Raji (cell line): ENCODE measurements around the gene TOMM6.

Source experiments
- POLR2A ChIP-seq: IDR thresholded peaks from 2 replicates; pipeline ENCODE4 v1.6.1; 2011; ENCODE audit warnings: low read depth, low read length, control low read depth; ENCODE audit not compliant: insufficient read depth

Gene TOMM6

GRCh38 chr6:41787219-41787917 is at the start of gene TOMM6:
TSS of gene TOMM6 (plus strand) at chr6:41787694. CDS start at chr6:41787698, 4 bp downstream.
- peak; percentile 93 for TF ChIP-seq POLR2A

- no peak for TF ChIP-seq POLR2A
Measured at GRCh38 chr6:41739041-41739440, 48.5 kb upstream of the TOMM6 start.

- TF ChIP-seq POLR2A: no peak
Measured at GRCh38 chr6:41740366-41741162, 46.9 kb upstream of the TOMM6 start.

- no peak for TF ChIP-seq POLR2A
Measured at GRCh38 chr6:41741625-41742490, 45.6 kb upstream of the TOMM6 start.

- TF ChIP-seq POLR2A: no peak
Measured at GRCh38 chr6:41743406-41744235, 43.9 kb upstream of the TOMM6 start.

GRCh38 chr6:41744236-41744787 is 43.2 kb upstream of the TOMM6 start:
- no peak for TF ChIP-seq POLR2A

- no peak for TF ChIP-seq POLR2A
Measured at GRCh38 chr6:41746107-41746506, 41.4 kb upstream of the TOMM6 start.

- no peak for TF ChIP-seq POLR2A
Measured at GRCh38 chr6:41747256-41748101, 40.0 kb upstream of the TOMM6 start, which contains the start of gene PGC. TSS of gene PGC (minus strand) at chr6:41747397. CDS start at chr6:41747334, 63 bp downstream.

GRCh38 chr6:41748102-41748477 is 39.4 kb upstream of the TOMM6 start:
- TF ChIP-seq POLR2A: no peak

GRCh38 chr6:41748542-41748941 is 39.0 kb upstream of the TOMM6 start:
- no peak for TF ChIP-seq POLR2A

GRCh38 chr6:41750374-41750773 is 37.1 kb upstream of the TOMM6 start:
- no peak for TF ChIP-seq POLR2A

GRCh38 chr6:41755895-41756294 is 31.6 kb upstream of the TOMM6 start:
- TF ChIP-seq POLR2A: no peak

- TF ChIP-seq POLR2A: no peak
Measured at GRCh38 chr6:41756354-41756753, 31.1 kb upstream of the TOMM6 start.
